Measurements from ENCODE around the gene SLC12A6.

GRCh38 chr15:34325368-34325767 is 12.2 kb downstream of the SLC12A6 start:
- TF ChIP-seq CTCF (IDR thresholded peaks at IDR 0.05) (no peak), POLR2A (IDR thresholded peaks at IDR 0.05) (no peak)

Data from tibial nerve (tissue), 3 donors.